T-helper 1 cell treated with Interleukin-12 subunit alpha and Interleukin-12 subunit beta and Interleukin-4 antibody, amounts not matched to agents 30 μg/mL and 1 μg/mL, for 36 hours (primary cell): ENCODE measurements around the gene SLC1A4.
"Not testable (repeated sequence)": the region's sequence is repeated elsewhere in the genome, so short reads cannot be mapped to it uniquely, and the experiment has no call there.

Source experiments
- H3K27ac Mint-ChIP-seq: one replicate; pipeline ENCODE4 v1.8.0; 2021; ENCODE audit warnings: mild to moderate bottlenecking, mixed read lengths
- H3K27me3 Mint-ChIP-seq: one replicate; pipeline ENCODE4 v1.8.0; 2021; ENCODE audit warnings: low read depth, mixed read lengths
- H3K36me3 Mint-ChIP-seq: one replicate; pipeline ENCODE4 v1.8.0; 2021; ENCODE audit warnings: low read depth, mixed read lengths
- H3K4me1 Mint-ChIP-seq: one replicate; pipeline ENCODE4 v1.8.0; 2021; ENCODE audit warnings: low read depth, mixed read lengths
- H3K4me3 Mint-ChIP-seq: one replicate; pipeline ENCODE4 v1.8.0; 2021; ENCODE audit warnings: mild to moderate bottlenecking, moderate library complexity, mixed read lengths
- H3K9me3 Mint-ChIP-seq: one replicate; pipeline ENCODE4 v1.8.0; 2021; ENCODE audit warnings: mixed read lengths

SLC1A4 gene

GRCh38 chr2:64952511-64953482, 36.4 kb upstream of the SLC1A4 start:
- H3K27me3 Mint-ChIP-seq, result no peaks in the 10 kb centered on the region
- peaks cover 12% of the 10 kb centered on the region for H3K4me1 Mint-ChIP-seq
- no peaks in the 10 kb centered on the region for H3K36me3 Mint-ChIP-seq
- H3K27ac Mint-ChIP-seq, result no peak overlapping the region
- peaks cover 5% of the 10 kb centered on the region for H3K9me3 Mint-ChIP-seq
- no peak overlapping the region for H3K4me3 Mint-ChIP-seq

- Mint-ChIP-seq H3K4me1 (peaks cover 1% of the 10 kb centered on the region), H3K4me3 (no peak overlapping the region), H3K9me3 (peaks cover 5% of the 10 kb centered on the region), H3K36me3 (peaks cover 2% of the 10 kb centered on the region), H3K27ac (no peak overlapping the region), H3K27me3 (no peaks in the 10 kb centered on the region)
These were observed 33.7 kb upstream of the SLC1A4 start for GRCh38 chr2:64955467-64955866.

- Mint-ChIP-seq H3K27me3 (no peaks in the 10 kb centered on the region), H3K4me3 (no peak overlapping the region), H3K36me3 (peaks cover 2% of the 10 kb centered on the region), H3K4me1 (peaks cover 1% of the 10 kb centered on the region), H3K9me3 (peaks cover 5% of the 10 kb centered on the region), H3K27ac (no peak overlapping the region)
These were observed 31.9 kb upstream of the SLC1A4 start for GRCh38 chr2:64957109-64957903.

DNA sequence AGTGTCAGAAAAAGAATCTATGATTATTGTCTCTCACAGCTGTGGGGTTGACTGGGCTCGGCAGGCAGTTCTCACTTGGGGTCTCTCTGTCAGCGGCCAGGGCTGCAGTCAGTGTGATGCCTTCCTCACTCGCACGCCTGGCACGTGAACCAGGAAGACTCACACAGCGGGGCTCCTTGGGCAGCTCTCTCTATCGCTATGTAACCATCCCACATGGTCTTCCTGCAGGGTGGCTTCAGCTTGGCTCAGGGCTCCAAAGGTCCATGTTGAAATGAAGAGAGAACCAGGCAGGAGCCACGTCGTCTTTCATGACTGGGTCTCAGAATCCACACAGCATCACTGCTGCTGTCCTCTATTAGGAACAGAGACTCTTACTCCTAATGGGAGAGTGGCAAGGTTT, 30.6 kb upstream of the SLC1A4 start:
- Mint-ChIP-seq H3K4me1 (peaks cover 1% of the 10 kb centered on the region), H3K4me3 (no peak overlapping the region), H3K27me3 (no peaks in the 10 kb centered on the region), H3K36me3 (peaks cover 2% of the 10 kb centered on the region), H3K9me3 (peaks cover 5% of the 10 kb centered on the region), H3K27ac (no peak overlapping the region)

DNA sequence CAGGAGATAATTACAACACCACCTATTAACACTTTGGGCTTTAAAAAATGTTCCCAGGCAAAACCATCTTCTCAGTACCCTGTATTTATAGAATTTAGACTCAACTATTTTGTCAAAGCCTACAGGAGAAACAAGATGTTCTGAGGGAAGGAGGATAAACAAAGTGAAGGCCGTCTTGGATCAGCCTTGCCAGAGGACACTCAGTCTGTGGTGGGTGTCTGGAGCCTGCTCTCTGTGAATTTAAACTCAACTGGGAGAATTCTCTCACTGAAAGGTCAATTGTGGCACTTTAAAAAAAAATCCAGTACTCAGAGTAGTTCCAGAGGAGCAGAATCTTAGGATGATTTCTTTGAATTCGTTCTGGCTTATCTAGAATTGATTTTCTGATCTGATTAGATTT, 28.4 kb upstream of the SLC1A4 start:
- Mint-ChIP-seq H3K27ac (no peak overlapping the region), H3K4me3 (no peak overlapping the region), H3K36me3 (peaks cover 2% of the 10 kb centered on the region), H3K9me3 (no peaks in the 10 kb centered on the region), H3K27me3 (no peaks in the 10 kb centered on the region), H3K4me1 (peaks cover 1% of the 10 kb centered on the region)

- H3K36me3 Mint-ChIP-seq, H3K27me3 Mint-ChIP-seq, H3K4me1 Mint-ChIP-seq, H3K4me3 Mint-ChIP-seq, H3K27ac Mint-ChIP-seq, H3K9me3 Mint-ChIP-seq: not testable (repeated sequence)
These were observed 26.1 kb upstream of the SLC1A4 start for GRCh38 chr2:64963138-64963537.

DNA sequence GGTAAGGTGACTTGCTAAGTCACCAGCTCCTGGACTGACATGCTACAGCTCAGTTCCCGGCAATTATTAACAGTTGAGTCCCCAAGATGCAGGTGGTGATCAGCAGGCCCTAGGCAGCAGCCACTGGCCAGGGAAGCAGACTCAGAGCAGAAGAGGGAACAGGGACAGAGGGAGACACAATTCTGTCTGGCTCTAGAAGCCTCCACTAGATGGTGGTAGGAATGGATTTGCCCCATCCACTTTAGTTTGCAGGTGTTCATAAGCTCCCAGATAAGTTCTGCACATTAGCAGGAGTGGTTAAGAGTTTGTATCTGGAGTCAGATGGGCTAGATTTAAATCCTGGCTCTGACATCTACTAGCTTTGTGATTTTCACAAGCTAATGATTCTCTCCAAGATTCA, 25.5 kb upstream of the SLC1A4 start:
- Mint-ChIP-seq H3K36me3 (peaks cover 2% of the 10 kb centered on the region), H3K4me3 (no peak overlapping the region), H3K27me3 (peaks cover 8% of the 10 kb centered on the region)

GRCh38 chr2:64966017-64966416, 23.2 kb upstream of the SLC1A4 start:
- H3K27ac Mint-ChIP-seq, result no peak overlapping the region
- H3K36me3 Mint-ChIP-seq, result no peaks in the 10 kb centered on the region
- H3K4me1 Mint-ChIP-seq, result no peaks in the 10 kb centered on the region
- no peaks in the 10 kb centered on the region for H3K9me3 Mint-ChIP-seq
- peaks cover 8% of the 10 kb centered on the region for H3K27me3 Mint-ChIP-seq
- no peak overlapping the region for H3K4me3 Mint-ChIP-seq

More for the DNA sequence above, 25.5 kb upstream of the SLC1A4 start:
- Mint-ChIP-seq H3K4me1 (no peaks in the 10 kb centered on the region), H3K9me3 (no peaks in the 10 kb centered on the region), H3K27ac (no peak overlapping the region)

DNA sequence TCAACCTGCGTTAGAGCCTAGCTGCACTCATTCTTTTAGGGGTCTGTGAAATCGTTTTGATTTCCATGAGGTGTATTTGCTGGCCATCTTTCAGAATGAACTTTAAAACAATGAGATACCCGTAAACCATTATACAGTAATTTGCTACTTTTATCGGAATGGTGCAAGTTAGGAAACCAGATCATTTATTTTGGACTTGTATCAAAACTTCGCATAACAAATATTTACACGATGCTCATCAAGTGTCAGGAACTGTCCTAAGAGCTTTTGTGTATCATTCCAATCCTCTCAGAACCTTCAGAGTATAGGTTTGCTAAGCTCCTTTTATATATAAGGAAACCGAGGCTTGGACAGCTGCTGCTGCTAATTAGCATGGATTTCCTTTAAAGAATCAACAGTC, 22.4 kb upstream of the SLC1A4 start:
- Mint-ChIP-seq H3K9me3 (no peaks in the 10 kb centered on the region), H3K4me1 (no peaks in the 10 kb centered on the region), H3K4me3 (no peak overlapping the region), H3K27ac (no peak overlapping the region), H3K27me3 (peaks cover 8% of the 10 kb centered on the region), H3K36me3 (no peaks in the 10 kb centered on the region)

- Mint-ChIP-seq H3K36me3 (no peaks in the 10 kb centered on the region), H3K4me1 (no peaks in the 10 kb centered on the region), H3K4me3 (no peak overlapping the region), H3K27me3 (peaks cover 8% of the 10 kb centered on the region), H3K27ac (no peak overlapping the region), H3K9me3 (no peaks in the 10 kb centered on the region)
These were observed 21.6 kb upstream of the SLC1A4 start for GRCh38 chr2:64967601-64968000.

GRCh38 chr2:64969086-64969485, 20.1 kb upstream of the SLC1A4 start:
- not testable (repeated sequence) for H3K9me3 Mint-ChIP-seq, H3K36me3 Mint-ChIP-seq, H3K4me3 Mint-ChIP-seq, H3K27me3 Mint-ChIP-seq, H3K4me1 Mint-ChIP-seq, H3K27ac Mint-ChIP-seq

DNA sequence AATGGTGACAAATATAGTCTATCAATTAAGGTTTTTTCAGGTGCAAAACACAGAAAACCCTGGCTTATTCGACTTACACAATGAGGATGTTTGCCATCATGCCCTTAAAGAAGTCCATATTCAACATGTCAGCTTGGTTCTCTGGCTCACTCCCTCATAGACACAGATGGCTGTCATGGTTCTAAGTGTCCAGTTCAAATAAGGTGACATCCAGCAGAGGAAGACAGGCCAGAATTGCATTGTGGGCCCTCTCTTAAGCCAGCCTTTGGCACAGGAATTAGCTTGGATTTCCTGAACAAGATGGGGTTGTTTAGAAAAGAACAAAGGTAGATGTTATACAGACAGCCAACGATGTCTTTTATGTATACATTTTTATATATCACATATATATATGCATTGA, 18.7 kb upstream of the SLC1A4 start:
- no peak overlapping the region for H3K4me3 Mint-ChIP-seq
- no peaks in the 10 kb centered on the region for H3K36me3 Mint-ChIP-seq
- H3K27ac Mint-ChIP-seq, result no peak overlapping the region
- no peaks in the 10 kb centered on the region for H3K9me3 Mint-ChIP-seq
- no peaks in the 10 kb centered on the region for H3K4me1 Mint-ChIP-seq
- peaks cover 15% of the 10 kb centered on the region for H3K27me3 Mint-ChIP-seq

- H3K4me3 Mint-ChIP-seq, result no peak overlapping the region
- H3K27ac Mint-ChIP-seq, result no peak overlapping the region
- no peaks in the 10 kb centered on the region for H3K36me3 Mint-ChIP-seq
- no peaks in the 10 kb centered on the region for H3K9me3 Mint-ChIP-seq
- peaks cover 16% of the 10 kb centered on the region for H3K27me3 Mint-ChIP-seq
- H3K4me1 Mint-ChIP-seq, result peaks cover under 1% of the 10 kb centered on the region
These were observed 16.8 kb upstream of the SLC1A4 start for GRCh38 chr2:64972426-64972825.

- Mint-ChIP-seq H3K27me3 (peaks cover 14% of the 10 kb centered on the region), H3K36me3 (no peaks in the 10 kb centered on the region), H3K27ac (no peak overlapping the region), H3K9me3 (no peaks in the 10 kb centered on the region), H3K4me3 (no peak overlapping the region), H3K4me1 (peaks cover 2% of the 10 kb centered on the region)
These were observed 16.3 kb upstream of the SLC1A4 start for GRCh38 chr2:64972876-64973275.
